Sigmoid colon (tissue), 7 donors: ENCODE results near the gene FRRS1L. TPM values are rescaled to one million over a fixed set of nuclear protein-coding genes. Genes with fewer than 3 reads are reported as not detected.

Experiments
- DNase-seq: peaks from one replicate; pipeline ENCODE4 v3.0.0-alpha.2; 2019
- H3K27ac ChIP-seq, 4 donors: fragments of 200-600 bp; sonication (generic); one replicate each; pipeline ENCODE4 v1.5.1; 2016 to 2019; ENCODE audit warnings: mild to moderate bottlenecking in 1 of 4
- H3K27me3 ChIP-seq, 3 donors: fragments of 200-600 bp; sonication (generic); one replicate each; pipeline ENCODE4 v1.5.1; 2019; ENCODE audit warnings: mild to moderate bottlenecking in 1 of 3
- H3K36me3 ChIP-seq, 4 donors: fragments of 200-600 bp; sonication (generic); one replicate each; pipeline ENCODE4 v1.5.1; 2016 to 2019
- H3K4me1 ChIP-seq, 4 donors: fragments of 200-600 bp; sonication (generic); one replicate each; pipeline ENCODE4 v1.5.1; 2017 to 2019
- H3K4me3 ChIP-seq, 4 donors: fragments of 200-600 bp; sonication (generic); one replicate each; pipeline ENCODE4 v1.5.1; 2017 to 2019; ENCODE audit warnings: mild to moderate bottlenecking in 2 of 4, moderate library complexity in 1 of 4
- H3K9me3 ChIP-seq, 4 donors: fragments of 200-600 bp in 3 of 4; sonication (generic) in 3 of 4; one replicate each; pipeline versions ENCODE4 v1.5.1 to v1.6.1; 2013 to 2019
- EP300 ChIP-seq, 4 donors: sonication (generic); formaldehyde crosslinking; IDR thresholded peaks; one replicate each; pipeline ENCODE4 v1.6.1; 2017; ENCODE audit warnings: antibody characterized with exemption in 4 of 4
- POLR2A ChIP-seq, 2 donors: fragments of 450-650 bp; IDR thresholded peaks; one replicate each; pipeline ENCODE4 v1.6.1; 2016; ENCODE audit warnings: antibody characterized with exemption in 2 of 2, mild to moderate bottlenecking in 2 of 2, moderate library complexity in 2 of 2
- POLR2AphosphoS5 ChIP-seq, 4 donors: sonication (generic); formaldehyde crosslinking; IDR thresholded peaks; one replicate each; pipeline ENCODE4 v1.6.1; 2017; ENCODE audit warnings: antibody characterized with exemption in 4 of 4
- WGBS, 2 donors: extraction: QIAGEN DNeasy Blood & Tissue Kit; methylation state at CpG; one replicate each; pipeline ENCODE4 v1.1.7; 2013; 5-methylcytosine and 5-hydroxymethylcytosine counted together
- intact Hi-C: fragments of 100-400 bp; cut with DNase I; formaldehyde crosslinking; loops from one replicate; pipeline ENCODE4 v1.15.1; 2023
- polyA plus RNA-seq, 3 donors: library from polyadenylated mRNA; stranded (reverse); fragments of 200-250 nt; gene quantifications; one replicate each; pipeline ENCODE4 v1.2.3, GENCODE V29; 2013
- total RNA-seq, 4 donors: library from RNA; depleted of rRNA; stranded (reverse); fragments of >200 nt; gene quantifications; one replicate each; pipeline ENCODE4 v1.1.0, GENCODE V29; 2016
- TF ChIP-seq, protein P1 (sequence below), 4 experiments: fragments of 450-650 bp in 3 of 4; fragments of 200-600 bp in 1 of 4; IDR thresholded peaks; one replicate each; pipeline ENCODE4 v1.5.1; 2016 to 2019; ENCODE audit warnings: antibody characterized with exemption in 4 of 4, mild to moderate bottlenecking in 3 of 4, moderate library complexity in 2 of 4
- donor health status: healthy with polysubstance abuse.
- donor health status: Bipolar disorder and iron deficiency.
- donor health status: healthy.

The FRRS1L gene
- total and polyA plus RNA-seq, 7 donors: 0.23 to 4.5 (median 2.8) TPM; not detected in 1

DNA sequence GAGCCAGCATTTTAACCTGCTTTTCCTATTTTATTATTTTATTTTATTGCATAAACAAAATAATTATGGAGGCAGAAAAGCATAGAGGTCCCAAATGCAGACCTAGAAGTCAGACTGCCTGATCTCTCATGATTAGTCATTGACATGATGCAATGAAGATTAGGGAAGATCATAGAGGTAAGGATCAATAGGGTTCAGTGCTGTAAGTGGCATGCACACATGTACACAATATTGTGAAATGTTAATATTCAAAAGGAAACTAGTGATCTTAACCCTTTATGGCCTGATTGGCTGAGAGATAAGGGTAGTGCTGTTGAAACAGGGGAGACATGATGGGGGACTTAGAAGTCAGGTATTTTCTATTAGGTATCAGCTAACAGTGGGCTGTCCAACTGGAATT lies 1.1 kb upstream of the FRRS1L start:
- TF ChIP-seq POLR2AphosphoS5 (IDR thresholded peaks at IDR 0.05) (no peak), POLR2A (IDR thresholded peaks at IDR 0.05) (no peak), EP300 (IDR thresholded peaks at IDR 0.05) (no peak)
- TF ChIP-seq, protein P1, sequence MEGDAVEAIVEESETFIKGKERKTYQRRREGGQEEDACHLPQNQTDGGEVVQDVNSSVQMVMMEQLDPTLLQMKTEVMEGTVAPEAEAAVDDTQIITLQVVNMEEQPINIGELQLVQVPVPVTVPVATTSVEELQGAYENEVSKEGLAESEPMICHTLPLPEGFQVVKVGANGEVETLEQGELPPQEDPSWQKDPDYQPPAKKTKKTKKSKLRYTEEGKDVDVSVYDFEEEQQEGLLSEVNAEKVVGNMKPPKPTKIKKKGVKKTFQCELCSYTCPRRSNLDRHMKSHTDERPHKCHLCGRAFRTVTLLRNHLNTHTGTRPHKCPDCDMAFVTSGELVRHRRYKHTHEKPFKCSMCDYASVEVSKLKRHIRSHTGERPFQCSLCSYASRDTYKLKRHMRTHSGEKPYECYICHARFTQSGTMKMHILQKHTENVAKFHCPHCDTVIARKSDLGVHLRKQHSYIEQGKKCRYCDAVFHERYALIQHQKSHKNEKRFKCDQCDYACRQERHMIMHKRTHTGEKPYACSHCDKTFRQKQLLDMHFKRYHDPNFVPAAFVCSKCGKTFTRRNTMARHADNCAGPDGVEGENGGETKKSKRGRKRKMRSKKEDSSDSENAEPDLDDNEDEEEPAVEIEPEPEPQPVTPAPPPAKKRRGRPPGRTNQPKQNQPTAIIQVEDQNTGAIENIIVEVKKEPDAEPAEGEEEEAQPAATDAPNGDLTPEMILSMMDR (IDR thresholded peaks at IDR 0.05): no peak
- intact Hi-C loops: no loop called here
- Histone ChIP-seq H3K4me1 (peaks cover 0 to 8% (median 0%) of the 10 kb centered on the region in 4 donors), H3K27me3 (peaks cover 0 to 20% (median 7%) of the 10 kb centered on the region in 3 donors), H3K9me3 (no peaks in the 10 kb centered on the region), H3K36me3 (no peaks in the 10 kb centered on the region), H3K4me3 (no peak overlapping the region), H3K27ac (no peak overlapping the region)
- no peak for DNase-seq

DNA sequence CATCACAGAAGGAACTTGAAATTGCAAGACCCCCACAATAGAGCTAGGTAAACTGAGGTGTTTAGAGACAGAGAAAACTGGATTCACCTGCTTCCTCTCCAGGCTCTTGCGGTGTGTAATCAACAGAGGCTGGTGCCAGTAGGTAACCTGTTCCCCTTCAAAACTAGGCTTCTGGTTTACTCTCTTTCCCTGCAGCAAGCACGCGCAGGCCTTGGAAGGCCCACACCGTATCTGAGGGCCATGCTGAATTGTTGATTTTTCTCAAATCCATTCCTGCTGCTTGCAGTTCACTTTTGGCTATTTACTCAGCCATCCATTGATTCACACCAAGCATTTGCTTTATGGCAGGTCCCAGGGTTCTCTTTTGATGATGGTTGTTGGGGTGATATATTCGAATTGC lies 667 bp upstream of the FRRS1L start:
- H3K9me3 ChIP-seq: no peaks in the 10 kb centered on the region
- DNase-seq: no peak
- H3K27me3 ChIP-seq: peaks cover 0 to 20% (median 7%) of the 10 kb centered on the region in 3 donors
- H3K27ac ChIP-seq: no peak overlapping the region
- peaks cover 0 to 8% (median 0%) of the 10 kb centered on the region in 4 donors for H3K4me1 ChIP-seq
- no peaks in the 10 kb centered on the region for H3K36me3 ChIP-seq
- intact Hi-C loops: no loop called here
- no peak overlapping the region for H3K4me3 ChIP-seq
- WGBS, 2 donors: 91 to 94% methylated on average over 5 of the region's 5 CpGs
- TF ChIP-seq POLR2AphosphoS5 (IDR thresholded peaks at IDR 0.05) (no peak), POLR2A (IDR thresholded peaks at IDR 0.05) (no peak), EP300 (IDR thresholded peaks at IDR 0.05) (no peak)
- TF ChIP-seq, protein P1 (IDR thresholded peaks at IDR 0.05): no peak

DNA sequence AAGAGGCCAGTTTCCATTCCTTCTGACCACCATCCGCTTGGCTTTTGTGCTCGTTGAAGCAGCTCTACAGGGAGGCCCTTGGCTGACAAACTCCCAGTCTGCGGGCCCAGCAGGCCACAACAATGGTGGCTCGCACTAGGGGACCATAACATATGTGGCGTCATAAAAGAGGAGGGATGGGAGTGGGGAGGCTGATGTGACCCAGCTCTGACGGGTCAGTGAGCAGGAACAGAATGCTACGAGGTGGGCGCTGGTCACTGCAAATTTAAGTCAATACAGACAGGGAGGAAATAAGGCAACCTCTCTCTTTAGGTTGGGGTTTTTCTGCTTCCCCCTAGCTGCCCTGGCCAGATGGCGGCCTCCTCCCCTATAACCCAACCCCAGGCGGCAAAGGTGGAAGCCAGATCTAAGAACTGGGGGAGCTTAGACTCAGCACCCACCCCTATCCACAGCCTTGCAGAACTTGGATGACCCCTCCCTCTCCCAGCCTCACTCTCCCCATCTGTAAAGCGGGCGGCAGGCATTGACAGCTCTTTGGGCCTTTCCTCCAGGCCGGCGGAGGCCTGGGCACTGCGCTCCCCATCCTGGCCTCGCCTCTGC lies 778 bp downstream of the FRRS1L start:
- Histone ChIP-seq H3K9me3 (no peaks in the 10 kb centered on the region), H3K4me3 (peak overlapping the region in 3 of 4 donors; percentile 34 to 45 (median 42)), H3K27ac (no peak overlapping the region), H3K4me1 (peaks cover 0 to 8% (median 0%) of the 10 kb centered on the region in 4 donors), H3K27me3 (peaks cover 0 to 20% (median 7%) of the 10 kb centered on the region in 3 donors), H3K36me3 (no peaks in the 10 kb centered on the region)
- no peak for DNase-seq
- no peak for TF ChIP-seq POLR2AphosphoS5 (IDR thresholded peaks at IDR 0.05)
- TF ChIP-seq POLR2A (IDR thresholded peaks at IDR 0.05): no peak
- no peak for TF ChIP-seq EP300 (IDR thresholded peaks at IDR 0.05)
- TF ChIP-seq, protein P1 (IDR thresholded peaks at IDR 0.05): no peak
- 83 to 91% methylated on average over 16 of the region's 16 CpGs for WGBS, 2 donors
- intact Hi-C loops: no loop called here

DNA sequence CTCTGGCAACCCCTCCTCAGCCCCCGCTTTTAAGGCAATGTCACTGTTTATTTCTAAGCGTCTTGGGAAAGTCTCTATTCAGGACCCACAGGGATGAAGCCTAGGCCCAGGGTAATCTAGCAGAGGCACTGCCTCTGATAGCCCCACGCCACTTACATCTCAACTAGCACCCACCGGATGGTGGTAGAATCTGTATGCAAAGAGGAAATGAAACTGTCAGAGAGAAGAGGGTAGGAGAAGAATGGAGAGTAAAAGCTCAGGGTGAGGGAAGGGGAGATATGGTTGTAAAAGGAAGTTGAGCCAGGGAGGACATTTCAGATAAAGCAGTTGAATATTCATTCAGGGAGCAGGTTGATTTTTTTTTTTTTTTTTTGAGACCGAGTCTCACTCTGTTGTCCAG lies 3.0 kb downstream of the FRRS1L start:
- H3K4me3 ChIP-seq: no peak overlapping the region
- TF ChIP-seq EP300 (IDR thresholded peaks at IDR 0.05) (no peak), POLR2AphosphoS5 (IDR thresholded peaks at IDR 0.05) (no peak), POLR2A (IDR thresholded peaks at IDR 0.05) (no peak)
- TF ChIP-seq, protein P1 (IDR thresholded peaks at IDR 0.05): no peak
- H3K27ac ChIP-seq: no peak overlapping the region
- H3K36me3 ChIP-seq: no peaks in the 10 kb centered on the region
- peaks cover 0 to 17% (median 7%) of the 10 kb centered on the region in 3 donors for H3K27me3 ChIP-seq
- peaks cover 0 to 8% (median 0%) of the 10 kb centered on the region in 4 donors for H3K4me1 ChIP-seq
- intact Hi-C loops: no loop called here
- H3K9me3 ChIP-seq: no peaks in the 10 kb centered on the region
- WGBS, 2 donors: 75 to 91% methylated on average over 5 of the region's 5 CpGs
- no peak for DNase-seq

DNA sequence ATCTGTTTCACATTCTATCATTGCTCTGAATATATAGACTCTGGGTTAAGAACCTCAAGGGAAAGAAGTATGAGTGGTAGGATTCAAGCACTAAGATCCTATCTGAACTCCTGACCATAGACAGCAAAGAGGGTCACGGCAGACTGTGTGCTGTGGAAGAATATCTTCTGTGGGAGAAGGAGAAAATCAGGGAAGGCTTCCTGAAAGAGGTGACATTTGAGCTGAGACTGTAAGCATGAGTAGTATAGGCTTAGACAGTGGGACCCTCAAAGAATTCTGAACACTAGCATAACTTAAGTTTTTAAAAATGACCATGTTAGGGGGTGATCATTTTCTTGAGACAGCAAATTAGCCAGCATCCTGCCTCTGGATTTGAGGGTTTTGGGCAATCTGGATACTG lies 3.9 kb downstream of the FRRS1L start:
- no peak for DNase-seq
- no peak overlapping the region for H3K27ac ChIP-seq
- WGBS, 2 donors: 92 to 96% methylated on average over 1 of the region's 1 CpG
- no peak for TF ChIP-seq EP300 (IDR thresholded peaks at IDR 0.05)
- TF ChIP-seq, protein P1 (IDR thresholded peaks at IDR 0.05): no peak
- TF ChIP-seq POLR2A (IDR thresholded peaks at IDR 0.05): no peak
- no peak for TF ChIP-seq POLR2AphosphoS5 (IDR thresholded peaks at IDR 0.05)
- intact Hi-C loops: no loop called here
- no peaks in the 10 kb centered on the region for H3K9me3 ChIP-seq
- peaks cover 0 to 11% (median 7%) of the 10 kb centered on the region in 3 donors for H3K27me3 ChIP-seq
- no peaks in the 10 kb centered on the region for H3K36me3 ChIP-seq
- no peak overlapping the region for H3K4me3 ChIP-seq
- H3K4me1 ChIP-seq: peaks cover 0 to 8% (median 0%) of the 10 kb centered on the region in 4 donors
